ENCODE data around the gene MSH2. TPM values are rescaled to one million over a fixed set of nuclear protein-coding genes. Genes with fewer than 3 reads are reported as not detected.
A peak's percentile ranks its signal among the peaks of the same experiment; 100 is the strongest.

The MSH2 gene
- total and polyA plus RNA-seq, 2 of the 13 experiments (the other 11 are each of a cell fraction or from before 2014, with no cell fraction given) = 19.9 to 76.3 TPM

DNA sequence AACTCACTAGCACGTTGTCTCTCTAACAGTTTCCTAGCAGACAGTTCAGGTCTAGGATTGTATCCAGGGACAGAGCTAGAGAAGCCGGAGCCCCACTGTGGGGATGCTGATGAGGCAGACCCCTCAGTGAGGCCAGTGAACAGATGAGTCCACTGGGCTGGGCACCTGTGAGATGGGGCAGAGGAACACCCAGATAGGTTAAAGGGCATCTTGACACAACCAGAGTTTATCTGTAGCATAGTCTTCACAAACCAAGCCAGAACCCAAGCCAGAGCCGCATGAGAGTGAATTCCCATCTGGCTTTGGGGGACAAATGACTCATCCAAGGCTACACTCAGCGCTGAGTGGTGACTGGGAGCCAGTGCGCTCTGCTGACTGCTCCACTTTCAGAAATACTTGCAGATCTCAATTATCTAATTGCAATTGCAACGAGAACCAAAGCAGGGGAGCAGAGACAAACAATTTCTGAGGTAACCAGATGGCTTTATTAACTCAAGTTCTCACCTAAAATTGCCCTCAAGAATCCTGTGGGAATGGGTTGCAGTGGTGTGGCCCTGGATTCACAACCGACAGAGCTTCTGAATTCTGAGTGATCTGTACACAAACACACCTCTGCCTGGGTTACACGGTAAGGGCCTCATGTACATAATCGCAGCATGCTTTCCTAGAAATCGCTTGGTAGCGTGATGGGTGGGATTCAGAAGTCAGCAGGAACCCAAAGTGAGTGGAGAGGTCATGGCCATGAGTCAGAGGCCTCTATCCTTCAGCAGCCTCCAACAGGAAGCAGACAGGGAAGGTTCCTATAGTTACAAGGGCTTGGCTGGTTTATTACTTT lies 48.7 kb upstream of the MSH2 start (continued):
- TF ChIP-seq SPEN (CRISPR knock-in tag; IDR thresholded peaks at IDR 0.05; ENCODE audit: low read depth) (peak; percentile 37; the same call in 1 of the 2 replicates), HDAC2 (CRISPR knock-in tag; IDR thresholded peaks at IDR 0.05) (peak; percentile 42; the same call in 1 of the 2 replicates), ATF7 (IDR thresholded peaks at IDR 0.05) (no peak), ATF7 (CRISPR knock-in tag; IDR thresholded peaks at IDR 0.05) (no peak), RBAK (CRISPR knock-in tag; IDR thresholded peaks at IDR 0.05) (no peak), TSC22D2 (CRISPR knock-in tag; IDR thresholded peaks at IDR 0.05; ENCODE audit: borderline replicate concordance) (no peak), SRY (CRISPR knock-in tag; IDR thresholded peaks at IDR 0.05) (no peak), ZBTB2 (CRISPR knock-in tag; IDR thresholded peaks at IDR 0.05; ENCODE audit: low read depth) (no peak), ARID2 (CRISPR knock-in tag; IDR thresholded peaks at IDR 0.05; ENCODE audit: borderline replicate concordance) (no peak), SALL1 (CRISPR knock-in tag; IDR thresholded peaks at IDR 0.05) (peak; percentile 65), ZNF772 (CRISPR knock-in tag; IDR thresholded peaks at IDR 0.05) (no peak), JUND (CRISPR knock-in tag; IDR thresholded peaks at IDR 0.05) (0 out of 2 replicates have a peak, but pooled peaks have one; percentile 46), FIP1L1 (IDR thresholded peaks at IDR 0.05; ENCODE audit: borderline replicate concordance, insufficient read depth, low read depth, low read length) (no peak), TP53 (CRISPR knock-in tag; conservative IDR thresholded peaks at IDR 0.05) (no peak), ZNF816 (CRISPR knock-in tag; IDR thresholded peaks at IDR 0.05; ENCODE audit: borderline replicate concordance) (no peak), NFE2L1 (CRISPR knock-in tag; IDR thresholded peaks at IDR 0.05; ENCODE audit: borderline replicate concordance) (no peak)
- TF ChIP-seq, protein P1, sequence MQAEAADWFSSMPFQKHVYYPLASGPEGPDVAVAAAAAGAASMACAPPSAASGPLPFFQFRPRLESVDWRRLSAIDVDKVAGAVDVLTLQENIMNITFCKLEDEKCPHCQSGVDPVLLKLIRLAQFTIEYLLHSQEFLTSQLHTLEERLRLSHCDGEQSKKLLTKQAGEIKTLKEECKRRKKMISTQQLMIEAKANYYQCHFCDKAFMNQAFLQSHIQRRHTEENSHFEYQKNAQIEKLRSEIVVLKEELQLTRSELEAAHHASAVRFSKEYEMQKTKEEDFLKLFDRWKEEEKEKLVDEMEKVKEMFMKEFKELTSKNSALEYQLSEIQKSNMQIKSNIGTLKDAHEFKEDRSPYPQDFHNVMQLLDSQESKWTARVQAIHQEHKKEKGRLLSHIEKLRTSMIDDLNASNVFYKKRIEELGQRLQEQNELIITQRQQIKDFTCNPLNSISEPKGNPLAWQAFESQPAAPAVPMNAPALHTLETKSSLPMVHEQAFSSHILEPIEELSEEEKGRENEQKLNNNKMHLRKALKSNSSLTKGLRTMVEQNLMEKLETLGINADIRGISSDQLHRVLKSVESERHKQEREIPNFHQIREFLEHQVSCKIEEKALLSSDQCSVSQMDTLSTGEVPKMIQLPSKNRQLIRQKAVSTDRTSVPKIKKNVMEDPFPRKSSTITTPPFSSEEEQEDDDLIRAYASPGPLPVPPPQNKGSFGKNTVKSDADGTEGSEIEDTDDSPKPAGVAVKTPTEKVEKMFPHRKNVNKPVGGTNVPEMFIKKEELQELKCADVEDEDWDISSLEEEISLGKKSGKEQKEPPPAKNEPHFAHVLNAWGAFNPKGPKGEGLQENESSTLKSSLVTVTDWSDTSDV (CRISPR knock-in tag; IDR thresholded peaks at IDR 0.05) = no peak
- TF ChIP-seq, protein P2, sequence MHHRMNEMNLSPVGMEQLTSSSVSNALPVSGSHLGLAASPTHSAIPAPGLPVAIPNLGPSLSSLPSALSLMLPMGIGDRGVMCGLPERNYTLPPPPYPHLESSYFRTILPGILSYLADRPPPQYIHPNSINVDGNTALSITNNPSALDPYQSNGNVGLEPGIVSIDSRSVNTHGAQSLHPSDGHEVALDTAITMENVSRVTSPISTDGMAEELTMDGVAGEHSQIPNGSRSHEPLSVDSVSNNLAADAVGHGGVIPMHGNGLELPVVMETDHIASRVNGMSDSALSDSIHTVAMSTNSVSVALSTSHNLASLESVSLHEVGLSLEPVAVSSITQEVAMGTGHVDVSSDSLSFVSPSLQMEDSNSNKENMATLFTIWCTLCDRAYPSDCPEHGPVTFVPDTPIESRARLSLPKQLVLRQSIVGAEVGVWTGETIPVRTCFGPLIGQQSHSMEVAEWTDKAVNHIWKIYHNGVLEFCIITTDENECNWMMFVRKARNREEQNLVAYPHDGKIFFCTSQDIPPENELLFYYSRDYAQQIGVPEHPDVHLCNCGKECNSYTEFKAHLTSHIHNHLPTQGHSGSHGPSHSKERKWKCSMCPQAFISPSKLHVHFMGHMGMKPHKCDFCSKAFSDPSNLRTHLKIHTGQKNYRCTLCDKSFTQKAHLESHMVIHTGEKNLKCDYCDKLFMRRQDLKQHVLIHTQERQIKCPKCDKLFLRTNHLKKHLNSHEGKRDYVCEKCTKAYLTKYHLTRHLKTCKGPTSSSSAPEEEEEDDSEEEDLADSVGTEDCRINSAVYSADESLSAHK (CRISPR knock-in tag; IDR thresholded peaks at IDR 0.05; ENCODE audit: borderline replicate concordance) = no peak
